ENCODE results near the gene MAP1B. TPM values are rescaled to one million over a fixed set of nuclear protein-coding genes. Genes with fewer than 3 reads are reported as not detected.

MAP1B gene
- total and polyA plus RNA-seq, 9 of the 15 experiments (the other 6 are each of a cell fraction or from before 2014, with no cell fraction given): 5.2 to 66.1 (median 17.3) TPM

DNA sequence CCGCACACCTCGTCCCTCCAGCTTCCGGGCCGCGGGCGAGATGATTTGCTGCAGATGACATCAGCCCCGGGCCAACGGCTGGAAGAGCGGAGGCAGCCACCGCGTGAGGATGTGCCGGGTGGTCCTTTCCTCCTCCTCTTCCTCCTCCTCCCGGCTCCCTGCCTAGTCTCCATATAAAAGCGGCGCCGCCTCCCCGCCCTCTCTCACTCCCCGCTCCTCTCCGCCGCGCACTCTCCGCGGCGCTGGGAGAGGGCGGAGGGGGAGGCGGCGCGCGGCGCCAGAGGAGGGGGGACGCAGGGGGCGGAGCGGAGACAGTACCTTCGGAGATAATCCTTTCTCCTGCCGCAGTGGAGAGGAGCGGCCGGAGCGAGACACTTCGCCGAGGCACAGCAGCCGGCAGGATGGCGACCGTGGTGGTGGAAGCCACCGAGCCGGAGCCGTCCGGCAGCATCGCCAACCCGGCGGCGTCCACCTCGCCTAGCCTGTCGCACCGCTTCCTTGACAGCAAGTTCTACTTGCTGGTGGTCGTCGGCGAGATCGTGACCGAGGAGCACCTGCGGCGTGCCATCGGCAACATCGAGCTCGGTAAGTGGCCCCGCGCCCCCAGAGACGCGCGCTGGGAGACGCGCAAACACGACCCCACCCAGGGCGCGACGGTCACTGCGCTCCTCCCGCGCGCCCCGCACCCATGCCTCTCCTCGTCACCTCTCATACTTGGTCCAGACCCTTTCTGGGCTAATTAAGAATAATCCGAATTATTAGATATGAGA, at the start of gene MAP1B (continued):
- TF ChIP-seq, protein P1, sequence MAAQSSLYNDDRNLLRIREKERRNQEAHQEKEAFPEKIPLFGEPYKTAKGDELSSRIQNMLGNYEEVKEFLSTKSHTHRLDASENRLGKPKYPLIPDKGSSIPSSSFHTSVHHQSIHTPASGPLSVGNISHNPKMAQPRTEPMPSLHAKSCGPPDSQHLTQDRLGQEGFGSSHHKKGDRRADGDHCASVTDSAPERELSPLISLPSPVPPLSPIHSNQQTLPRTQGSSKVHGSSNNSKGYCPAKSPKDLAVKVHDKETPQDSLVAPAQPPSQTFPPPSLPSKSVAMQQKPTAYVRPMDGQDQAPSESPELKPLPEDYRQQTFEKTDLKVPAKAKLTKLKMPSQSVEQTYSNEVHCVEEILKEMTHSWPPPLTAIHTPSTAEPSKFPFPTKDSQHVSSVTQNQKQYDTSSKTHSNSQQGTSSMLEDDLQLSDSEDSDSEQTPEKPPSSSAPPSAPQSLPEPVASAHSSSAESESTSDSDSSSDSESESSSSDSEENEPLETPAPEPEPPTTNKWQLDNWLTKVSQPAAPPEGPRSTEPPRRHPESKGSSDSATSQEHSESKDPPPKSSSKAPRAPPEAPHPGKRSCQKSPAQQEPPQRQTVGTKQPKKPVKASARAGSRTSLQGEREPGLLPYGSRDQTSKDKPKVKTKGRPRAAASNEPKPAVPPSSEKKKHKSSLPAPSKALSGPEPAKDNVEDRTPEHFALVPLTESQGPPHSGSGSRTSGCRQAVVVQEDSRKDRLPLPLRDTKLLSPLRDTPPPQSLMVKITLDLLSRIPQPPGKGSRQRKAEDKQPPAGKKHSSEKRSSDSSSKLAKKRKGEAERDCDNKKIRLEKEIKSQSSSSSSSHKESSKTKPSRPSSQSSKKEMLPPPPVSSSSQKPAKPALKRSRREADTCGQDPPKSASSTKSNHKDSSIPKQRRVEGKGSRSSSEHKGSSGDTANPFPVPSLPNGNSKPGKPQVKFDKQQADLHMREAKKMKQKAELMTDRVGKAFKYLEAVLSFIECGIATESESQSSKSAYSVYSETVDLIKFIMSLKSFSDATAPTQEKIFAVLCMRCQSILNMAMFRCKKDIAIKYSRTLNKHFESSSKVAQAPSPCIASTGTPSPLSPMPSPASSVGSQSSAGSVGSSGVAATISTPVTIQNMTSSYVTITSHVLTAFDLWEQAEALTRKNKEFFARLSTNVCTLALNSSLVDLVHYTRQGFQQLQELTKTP (IDR thresholded peaks at IDR 0.05; ENCODE audit: low read depth in 1 of 2, partially characterized antibody in 2 of 2): no peak
- TF ChIP-seq FOSL1 (tag; conservative IDR thresholded peaks at IDR 0.05): peak; percentile 20; the same call in 1 of the 2 replicates
- TF ChIP-seq PRPF4 (IDR thresholded peaks at IDR 0.05; ENCODE audit: insufficient read depth, low read depth, low read length, poor library complexity, severe bottlenecking): no peak
- TF ChIP-seq STAT5B (CRISPR knock-in tag; IDR thresholded peaks at IDR 0.05): no peak
- TF ChIP-seq, protein P2, sequence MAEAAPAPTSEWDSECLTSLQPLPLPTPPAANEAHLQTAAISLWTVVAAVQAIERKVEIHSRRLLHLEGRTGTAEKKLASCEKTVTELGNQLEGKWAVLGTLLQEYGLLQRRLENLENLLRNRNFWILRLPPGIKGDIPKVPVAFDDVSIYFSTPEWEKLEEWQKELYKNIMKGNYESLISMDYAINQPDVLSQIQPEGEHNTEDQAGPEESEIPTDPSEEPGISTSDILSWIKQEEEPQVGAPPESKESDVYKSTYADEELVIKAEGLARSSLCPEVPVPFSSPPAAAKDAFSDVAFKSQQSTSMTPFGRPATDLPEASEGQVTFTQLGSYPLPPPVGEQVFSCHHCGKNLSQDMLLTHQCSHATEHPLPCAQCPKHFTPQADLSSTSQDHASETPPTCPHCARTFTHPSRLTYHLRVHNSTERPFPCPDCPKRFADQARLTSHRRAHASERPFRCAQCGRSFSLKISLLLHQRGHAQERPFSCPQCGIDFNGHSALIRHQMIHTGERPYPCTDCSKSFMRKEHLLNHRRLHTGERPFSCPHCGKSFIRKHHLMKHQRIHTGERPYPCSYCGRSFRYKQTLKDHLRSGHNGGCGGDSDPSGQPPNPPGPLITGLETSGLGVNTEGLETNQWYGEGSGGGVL (CRISPR knock-in tag; IDR thresholded peaks at IDR 0.05): no peak
- TF ChIP-seq ZNF79 (CRISPR knock-in tag; IDR thresholded peaks at IDR 0.05; ENCODE audit: low read depth): no peak
- peak; percentile 91; the same call in 1 of the 2 replicates for TF ChIP-seq KAT7 (CRISPR knock-in tag; IDR thresholded peaks at IDR 0.05; ENCODE audit: borderline replicate concordance)
- TF ChIP-seq, protein P3, sequence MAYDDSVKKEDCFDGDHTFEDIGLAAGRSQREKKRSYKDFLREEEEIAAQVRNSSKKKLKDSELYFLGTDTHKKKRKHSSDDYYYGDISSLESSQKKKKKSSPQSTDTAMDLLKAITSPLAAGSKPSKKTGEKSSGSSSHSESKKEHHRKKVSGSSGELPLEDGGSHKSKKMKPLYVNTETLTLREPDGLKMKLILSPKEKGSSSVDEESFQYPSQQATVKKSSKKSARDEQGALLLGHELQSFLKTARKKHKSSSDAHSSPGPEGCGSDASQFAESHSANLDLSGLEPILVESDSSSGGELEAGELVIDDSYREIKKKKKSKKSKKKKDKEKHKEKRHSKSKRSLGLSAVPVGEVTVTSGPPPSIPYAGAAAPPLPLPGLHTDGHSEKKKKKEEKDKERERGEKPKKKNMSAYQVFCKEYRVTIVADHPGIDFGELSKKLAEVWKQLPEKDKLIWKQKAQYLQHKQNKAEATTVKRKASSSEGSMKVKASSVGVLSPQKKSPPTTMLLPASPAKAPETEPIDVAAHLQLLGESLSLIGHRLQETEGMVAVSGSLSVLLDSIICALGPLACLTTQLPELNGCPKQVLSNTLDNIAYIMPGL (CRISPR knock-in tag; IDR thresholded peaks at IDR 0.05): no peak
- no peak for TF ChIP-seq TCF7 (IDR thresholded peaks at IDR 0.05; ENCODE audit: borderline replicate concordance)
- no peak for TF ChIP-seq PHB2 (IDR thresholded peaks at IDR 0.05; ENCODE audit: low read depth)
- TF ChIP-seq, protein P4, sequence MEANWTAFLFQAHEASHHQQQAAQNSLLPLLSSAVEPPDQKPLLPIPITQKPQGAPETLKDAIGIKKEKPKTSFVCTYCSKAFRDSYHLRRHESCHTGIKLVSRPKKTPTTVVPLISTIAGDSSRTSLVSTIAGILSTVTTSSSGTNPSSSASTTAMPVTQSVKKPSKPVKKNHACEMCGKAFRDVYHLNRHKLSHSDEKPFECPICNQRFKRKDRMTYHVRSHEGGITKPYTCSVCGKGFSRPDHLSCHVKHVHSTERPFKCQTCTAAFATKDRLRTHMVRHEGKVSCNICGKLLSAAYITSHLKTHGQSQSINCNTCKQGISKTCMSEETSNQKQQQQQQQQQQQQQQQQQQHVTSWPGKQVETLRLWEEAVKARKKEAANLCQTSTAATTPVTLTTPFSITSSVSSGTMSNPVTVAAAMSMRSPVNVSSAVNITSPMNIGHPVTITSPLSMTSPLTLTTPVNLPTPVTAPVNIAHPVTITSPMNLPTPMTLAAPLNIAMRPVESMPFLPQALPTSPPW (CRISPR knock-in tag; IDR thresholded peaks at IDR 0.05): peak; percentile 88

Data from K562 (cell line).